Measurements from ENCODE around the gene LTA4H.

- TF ChIP-seq POLR2A (IDR thresholded peaks at IDR 0.05) = no peak
- no peak for TF ChIP-seq CTCF (IDR thresholded peaks at IDR 0.05 in 4 of 5, conservative IDR thresholded peaks at IDR 0.05 in 1 of 5)
Measured at GRCh38 chr12:96064271-96064670, 28.9 kb upstream of the LTA4H start.

Data from gastrocnemius medialis (tissue), 4 donors.